Endothelial cell of umbilical vein (primary cell): Measurements from ENCODE around the gene ATXN1.

Experiments
- CTCF ChIP-seq, 2 donors: IDR thresholded peaks; 1 replicate in 1 of 2; 2 replicates in 1 of 2; pipeline ENCODE4 v1.5.1; 2011; ENCODE audit warnings: low read length in 2 of 2, mild to moderate bottlenecking in 2 of 2, moderate library complexity in 2 of 2, control low read depth in 1 of 2, inconsistent platforms in 1 of 2, low read depth in 1 of 2; ENCODE audit not compliant: insufficient read depth in 1 of 2; ENCODE audit errors: extremely low read depth in 1 of 2
- EZH2 ChIP-seq: IDR thresholded peaks from 2 replicates; pipeline ENCODE4 v1.6.1; 2012; ENCODE audit warnings: borderline replicate concordance, low read depth, mild to moderate bottlenecking, moderate library complexity, low read length, inconsistent platforms; ENCODE audit not compliant: severe bottlenecking
- GATA2 ChIP-seq: IDR thresholded peaks from 2 replicates; pipeline ENCODE4 v1.7.0; 2011; ENCODE audit warnings: low read depth, mild to moderate bottlenecking, moderate library complexity, mixed read lengths, low read length; ENCODE audit not compliant: insufficient read length, insufficient read depth
- MAX ChIP-seq: IDR thresholded peaks from 2 replicates; pipeline ENCODE4 v1.6.1; 2011; ENCODE audit not compliant: insufficient read depth, insufficient read length
- MYC ChIP-seq: IDR thresholded peaks from one replicate; pipeline ENCODE4 v1.6.1; 2011; ENCODE audit warnings: mild to moderate bottlenecking, low read depth, low read length
- POLR2A ChIP-seq: IDR thresholded peaks from 2 replicates; pipeline ENCODE4 v1.6.1; 2012; ENCODE audit warnings: low read depth, mild to moderate bottlenecking, control low read depth, low read length
- POLR2AphosphoS5 ChIP-seq: IDR thresholded peaks from 2 replicates; pipeline ENCODE4 v1.6.1; 2012; ENCODE audit warnings: low read depth, mild to moderate bottlenecking, control low read depth, low read length, moderate library complexity; ENCODE audit not compliant: insufficient read depth

GRCh38 chr6:16296061-16296670 is 465.1 kb downstream of the ATXN1 start:
- TF ChIP-seq EZH2 (no peak), CTCF (IDR thresholded peaks at IDR 0.05; ENCODE audit: extremely low read depth in 1 of 2, insufficient read depth in 1 of 2, low read depth in 1 of 2, low read length in 2 of 2) (no peak), MYC (no peak), POLR2A (no peak), MAX (no peak), POLR2AphosphoS5 (no peak), GATA2 (no peak)
